Fibroblast of skin of abdomen (primary cell): ENCODE measurements around the gene MAP3K4.
"Not testable (repeated sequence)": the region's sequence is repeated elsewhere in the genome, so short reads cannot be mapped to it uniquely, and the experiment has no call there.

Source experiments
- DNase-seq: peaks from one replicate; pipeline ENCODE4 v3.0.0-alpha.2; 2013

Gene MAP3K4

GRCh38 chr6:160967833-160968232, 23.7 kb upstream of the MAP3K4 start:
- DNase-seq = no peak

GRCh38 chr6:160971171-160971570, 20.4 kb upstream of the MAP3K4 start:
- peak; percentile 59 for DNase-seq

GRCh38 chr6:160972111-160972510, 19.5 kb upstream of the MAP3K4 start:
- peak; percentile 96 for DNase-seq

- DNase-seq = not testable (repeated sequence)
Measured at GRCh38 chr6:160972594-160972993, 19.0 kb upstream of the MAP3K4 start.

- DNase-seq = peak; percentile 55
Measured at GRCh38 chr6:160973311-160974250, 18.0 kb upstream of the MAP3K4 start.

GRCh38 chr6:160974304-160974771, 17.2 kb upstream of the MAP3K4 start:
- peak; percentile 99 for DNase-seq

- DNase-seq = peak; percentile 57
Measured at GRCh38 chr6:160975162-160975561, 16.4 kb upstream of the MAP3K4 start.

- DNase-seq = not testable (repeated sequence)
Measured at GRCh38 chr6:160975961-160976360, 15.6 kb upstream of the MAP3K4 start.

- DNase-seq = peak; percentile 81
Measured at GRCh38 chr6:160978141-160978901, 13.2 kb upstream of the MAP3K4 start.

- DNase-seq = no peak
Measured at GRCh38 chr6:160979061-160979708, 12.4 kb upstream of the MAP3K4 start.

- DNase-seq = not testable (repeated sequence)
Measured at GRCh38 chr6:160983377-160983948, 8.1 kb upstream of the MAP3K4 start.

- DNase-seq = no peak
Measured at GRCh38 chr6:160986851-160987250, 4.7 kb upstream of the MAP3K4 start.

- DNase-seq = no peak
Measured at GRCh38 chr6:160987265-160987664, 4.3 kb upstream of the MAP3K4 start.

GRCh38 chr6:160990847-160991405, 643 bp upstream of the MAP3K4 start:
- no peak for DNase-seq

- peak; percentile 73 for DNase-seq
Measured at GRCh38 chr6:160992061-160992979, 751 bp downstream of the MAP3K4 start.

- no peak for DNase-seq
Measured at GRCh38 chr6:160992980-160993314, 1.4 kb downstream of the MAP3K4 start.

GRCh38 chr6:160995271-160995670, 3.7 kb downstream of the MAP3K4 start:
- DNase-seq = no peak

- no peak for DNase-seq
Measured at GRCh38 chr6:160996131-160996601, 4.6 kb downstream of the MAP3K4 start.

GRCh38 chr6:160998217-160998616, 6.6 kb downstream of the MAP3K4 start:
- DNase-seq = no peak

- no peak for DNase-seq
Measured at GRCh38 chr6:160998766-160999165, 7.2 kb downstream of the MAP3K4 start.

GRCh38 chr6:160999516-160999915, 7.9 kb downstream of the MAP3K4 start:
- no peak for DNase-seq
